Lung (tissue), 12 donors: ENCODE measurements around the gene APRT. TPM values are rescaled to one million over a fixed set of nuclear protein-coding genes. Genes with fewer than 3 reads are reported as not detected.

Source experiments
- ATAC-seq: fragments of 200-7000 bp; cut with Tn5 transposase; one replicate; pipeline ENCODE4 v1.9.1; 2020; ENCODE audit warnings: moderate number of reproducible peaks; ENCODE audit not compliant: insufficient read depth, low FRiP score
- DNase-seq, 3 donors: peaks; one replicate each; pipeline ENCODE4 v3.0.0-alpha.2; 2013 to 2017
- H3K27ac ChIP-seq, 2 donors: one replicate each; pipeline ENCODE4 v1.5.1; 2013; ENCODE audit warnings: mild to moderate bottlenecking in 2 of 2, moderate library complexity in 2 of 2, control low read depth in 1 of 2, inconsistent platforms in 1 of 2, low read depth in 1 of 2, low read length in 1 of 2
- H3K27me3 ChIP-seq, 3 donors: one replicate each; pipeline ENCODE4 v1.5.1; 2013; ENCODE audit warnings: low read length in 2 of 3; ENCODE audit not compliant: control insufficient read depth in 3 of 3, insufficient read depth in 3 of 3
- H3K36me3 ChIP-seq, 4 donors: one replicate each; pipeline ENCODE4 v1.5.1; 2013; ENCODE audit warnings: low read length in 4 of 4, mild to moderate bottlenecking in 1 of 4, moderate library complexity in 1 of 4; ENCODE audit not compliant: control insufficient read depth in 4 of 4, insufficient read depth in 4 of 4
- H3K4me1 ChIP-seq, 5 donors: one replicate each; pipeline ENCODE4 v1.5.1; 2013; ENCODE audit warnings: low read length in 5 of 5, mild to moderate bottlenecking in 2 of 5, moderate library complexity in 1 of 5; ENCODE audit not compliant: control insufficient read depth in 5 of 5, insufficient read depth in 5 of 5
- H3K4me3 ChIP-seq: one replicate; pipeline ENCODE4 v1.5.1; 2013; ENCODE audit warnings: mild to moderate bottlenecking, control low read depth, moderate library complexity
- H3K9ac ChIP-seq, 2 donors: one replicate each; pipeline ENCODE4 v1.5.1; 2013; ENCODE audit warnings: low read length in 2 of 2, control low read depth in 1 of 2; ENCODE audit not compliant: insufficient read depth in 1 of 2
- H3K9me3 ChIP-seq, 4 donors: one replicate each; pipeline ENCODE4 v1.5.1; 2013; ENCODE audit warnings: low read length in 3 of 4, mild to moderate bottlenecking in 1 of 4, moderate library complexity in 1 of 4; ENCODE audit not compliant: control insufficient read depth in 4 of 4, insufficient read depth in 3 of 4
- CTCF ChIP-seq: IDR thresholded peaks from 2 replicates; pipeline ENCODE4 v1.5.1; 2012; ENCODE audit warnings: mild to moderate bottlenecking; ENCODE audit errors: control extremely low read depth, extremely low read depth
- WGBS, 2 donors: extraction: QIAGEN DNeasy Blood & Tissue Kit; methylation state at CpG; one replicate each; pipeline ENCODE4 v1.1.7; 2013; 5-methylcytosine and 5-hydroxymethylcytosine counted together
- polyA plus RNA-seq, 2 donors: library from polyadenylated mRNA; stranded (reverse); fragments of 200-250 nt; gene quantifications; one replicate each; pipeline ENCODE4 v1.2.1, GENCODE V29; 2013
- total RNA-seq, 2 donors: library from RNA; depleted of rRNA in 1 of 2; stranded (reverse); fragments of >200 nt in 1 of 2; gene quantifications; one replicate each; pipeline ENCODE4 v1.2.1, GENCODE V29; 2014 to 2021
- donor health status: control.
- donor health status: control.
- donor health status: Bipolar disorder and iron deficiency.
- donor health status: healthy.
- donor health status: DM: yes; HTN: yes; CAD: no.

APRT gene
- total and polyA plus RNA-seq, 4 donors, result 44.2 to 260 (median 176) TPM

DNA sequence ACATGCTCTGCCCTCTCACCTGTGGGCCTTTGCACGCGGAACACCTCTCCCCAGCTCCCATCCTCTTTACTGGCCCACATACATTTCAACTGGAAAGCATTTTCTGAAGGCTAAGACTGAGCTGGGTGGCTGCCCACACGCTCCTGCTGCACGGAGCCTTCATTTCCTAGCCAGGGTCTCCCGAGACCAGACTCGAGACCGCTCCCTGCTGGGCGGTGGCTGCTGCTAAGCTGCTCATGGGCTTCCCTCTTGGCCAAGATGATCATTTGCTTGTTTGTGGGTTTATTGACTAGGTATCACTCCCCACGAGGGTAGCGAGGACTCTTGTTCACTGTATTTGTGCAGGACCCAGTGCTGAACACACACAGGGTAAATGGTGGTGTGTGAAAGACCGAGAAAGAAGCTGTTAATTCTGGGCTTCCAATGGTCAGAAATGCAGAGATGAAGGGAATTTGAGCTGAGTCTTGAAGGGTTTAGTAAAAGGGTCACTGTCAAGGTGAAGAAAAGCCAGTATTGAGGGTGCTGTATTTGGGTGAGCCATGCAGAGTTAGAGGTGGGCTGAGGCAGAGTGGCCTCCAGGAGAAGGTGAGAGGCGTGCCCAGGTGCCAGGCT, 46.1 kb upstream of the APRT start:
- WGBS, 2 donors, result 15 to 16% methylated on average over 12 of the region's 12 CpGs
- Histone ChIP-seq H3K36me3 (peaks cover 0 to 30% (median 21%) of the 10 kb centered on the region in 4 donors), H3K4me1 (peaks cover 0 to 16% (median 7%) of the 10 kb centered on the region in 5 donors), H3K4me3 (peak overlapping the region; percentile 95), H3K27me3 (no peaks in the 10 kb centered on the region), H3K27ac (peak overlapping the region in 1 of 2 donors; percentile 84), H3K9ac (no peak overlapping the region), H3K9me3 (no peaks in the 10 kb centered on the region)
- TF ChIP-seq CTCF, result peak; percentile 52
- DNase-seq (peak; percentile 79 to 85 (median 80)), ATAC-seq (peak; percentile 32)

- TF ChIP-seq CTCF, result no peak
- DNase-seq (peak; percentile 98 to 99 (median 98)), ATAC-seq (peak; percentile 96)
- Histone ChIP-seq H3K27me3 (no peaks in the 10 kb centered on the region), H3K9me3 (no peaks in the 10 kb centered on the region), H3K27ac (peak within 1 kb of the TSS; percentile 79 to 84), H3K4me1 (peaks cover 0 to 16% (median 7%) of the 10 kb centered on the region in 5 donors), H3K36me3 (peaks cover 0 to 27% (median 19%) of the 10 kb centered on the region in 4 donors), H3K9ac (no peak within 1 kb of the TSS), H3K4me3 (peak within 1 kb of the TSS; percentile 95)
- 0% methylated on average over 77 to 87 of the region's 87 CpGs for WGBS, 2 donors
These were observed 45.4 kb upstream of the APRT start, which contains the start of the genes GALNS and TRAPPC2L for GRCh38 chr16:88856828-88857727. Gene GALNS (minus strand): TSS chr16:88856947. CDS start chr16:88856877, 70 bp downstream. Gene TRAPPC2L (plus strand): TSS chr16:88857127. CDS start chr16:88857151, 24 bp downstream.

DNA sequence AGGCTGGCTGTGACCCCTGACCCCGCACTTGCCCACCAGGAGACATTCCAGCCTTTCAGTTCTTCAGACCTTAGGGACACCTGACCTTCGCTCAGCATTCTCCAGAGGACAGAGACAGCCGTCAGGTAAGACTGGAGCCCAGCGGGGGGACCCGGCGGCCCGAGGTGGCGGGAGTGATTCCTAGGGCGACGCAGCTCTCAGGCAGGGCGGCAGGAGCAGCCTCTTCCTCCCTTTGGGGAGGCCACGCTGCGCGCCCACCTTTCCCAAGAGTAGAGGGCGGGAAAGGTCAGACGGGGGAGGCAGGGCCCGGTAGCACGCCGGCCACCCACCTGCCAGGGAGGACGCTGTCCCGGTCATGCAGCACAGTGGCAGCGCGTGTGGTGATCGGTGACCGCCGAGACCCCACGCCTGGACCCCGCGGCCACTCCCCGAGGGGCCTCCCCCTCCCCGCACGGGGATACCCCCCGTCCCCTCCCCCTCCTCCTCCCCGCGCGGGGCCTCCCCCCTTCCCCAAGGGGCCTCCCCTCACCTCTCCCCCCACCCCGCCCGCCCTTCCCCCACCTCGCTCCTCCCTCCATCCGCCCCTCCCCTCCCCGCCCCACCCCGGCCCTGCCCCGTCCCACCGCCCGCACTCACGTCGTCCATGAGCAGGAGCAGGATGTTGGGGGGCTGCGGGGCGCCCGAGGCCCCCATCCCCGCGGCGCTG, 44.5 kb upstream of the APRT start:
- TF ChIP-seq CTCF, result no peak
- no peak overlapping the region for H3K9ac ChIP-seq
- peak overlapping the region; percentile 52 for H3K4me3 ChIP-seq
- peak overlapping the region; percentile 58 to 79 for H3K27ac ChIP-seq
- WGBS, 2 donors, result 13 to 20% methylated on average over 36 to 45 of the region's 53 CpGs
- peaks cover 0 to 16% (median 7%) of the 10 kb centered on the region in 5 donors for H3K4me1 ChIP-seq
- H3K36me3 ChIP-seq, result peaks cover 0 to 22% (median 19%) of the 10 kb centered on the region in 4 donors
- peak; percentile 24 for ATAC-seq
- H3K27me3 ChIP-seq, result no peaks in the 10 kb centered on the region
- H3K9me3 ChIP-seq, result no peaks in the 10 kb centered on the region
- DNase-seq, result no peak
